Endothelial cell of umbilical vein (primary cell): Measurements from ENCODE around the gene OR4F6. TPM values are rescaled to one million over a fixed set of nuclear protein-coding genes. Genes with fewer than 3 reads are reported as not detected.

Source experiments
- BruUV-seq: library from RNA; stranded (reverse); fragments of 400-500 nt; replicated peaks from 2 replicates; lab custom pipeline; 2021; lab: Mats Ljungman, UMichigan
- CTCF ChIA-PET: fragments of 300-600, 350-600 bp; sonication (Branson Sonifier 250); formaldehyde crosslinking; loops from one replicate; lab custom pipeline; 2021; ENCODE audit warnings: antibody characterized with exemption, inconsistent platforms; lab: Charles Lee
- POLR2A ChIA-PET: fragments of 300-600, 350-600 bp; sonication (Branson Sonifier 250); formaldehyde crosslinking; loops from one replicate; lab custom pipeline; 2021; ENCODE audit warnings: antibody characterized with exemption, inconsistent platforms; lab: Charles Lee
- DNase-seq: peaks from one replicate; pipeline ENCODE4 v3.0.0-alpha.2; 2011; ENCODE audit warnings: low read depth, low spot score
- FAIRE-seq: peaks from 2 replicates; lab custom pipeline; 2011; peaks lifted over from hg19 to GRCh38; lab: Jason Lieb, UNC
- H2AFZ ChIP-seq: 2 replicates; pipeline ENCODE4 v1.6.0; 2012; ENCODE audit warnings: low read depth, low read length, control low read depth, inconsistent platforms
- H3K27ac ChIP-seq: 2 replicates; pipeline ENCODE4 v1.5.1; 2011; ENCODE audit warnings: low read depth, mild to moderate bottlenecking, control low read depth, low read length, moderate library complexity; ENCODE audit not compliant: insufficient read depth
- H3K27me3 ChIP-seq, 2 experiments: 2 replicates each; pipeline versions ENCODE4 v1.6.0 to v1.6.1; 2011; ENCODE audit warnings: low read length in 2 of 2, mixed read lengths in 1 of 2; ENCODE audit not compliant: control insufficient read depth in 2 of 2, insufficient read depth in 2 of 2
- H3K36me3 ChIP-seq, 2 experiments: 2 replicates in 1 of 2; 3 replicates in 1 of 2; pipeline ENCODE4 v1.5.1; 2011; ENCODE audit warnings: low read length in 2 of 2, mild to moderate bottlenecking in 1 of 2, moderate library complexity in 1 of 2; ENCODE audit not compliant: control insufficient read depth in 2 of 2, insufficient read depth in 2 of 2; ENCODE audit errors: extremely low read depth in 1 of 2
- H3K4me1 ChIP-seq: 3 replicates; pipeline ENCODE4 v1.5.1; 2011; ENCODE audit warnings: mild to moderate bottlenecking, low read length; ENCODE audit not compliant: control insufficient read depth, insufficient read depth; ENCODE audit errors: extremely low read depth
- H3K4me2 ChIP-seq: 2 replicates; pipeline ENCODE4 v1.6.1; 2011; ENCODE audit warnings: low read length, control low read depth, mixed read lengths; ENCODE audit not compliant: insufficient read depth
- H3K4me3 ChIP-seq, 3 experiments: fragments of 200-600 bp in 1 of 3; sonication (generic), shearing (Covaris generic) in 1 of 3; replicated peaks in 1 of 3; 2 replicates each; pipeline ENCODE4 v1.5.1; 2011 to 2016; ENCODE audit warnings: control low read depth in 3 of 3, low read length in 3 of 3, mild to moderate bottlenecking in 2 of 3, inconsistent platforms in 1 of 3, low read depth in 1 of 3, moderate library complexity in 1 of 3; ENCODE audit not compliant: insufficient read depth in 1 of 3
- H3K79me2 ChIP-seq: 2 replicates; pipeline ENCODE4 v1.6.0; 2012; ENCODE audit warnings: low read length, inconsistent platforms; ENCODE audit not compliant: control insufficient read depth, insufficient read depth
- H3K9ac ChIP-seq: replicated peaks from 2 replicates; pipeline ENCODE3; 2011; ENCODE audit warnings: low read length, control low read depth; ENCODE audit not compliant: insufficient read depth; ENCODE audit errors: extremely low read depth
- H3K9me1 ChIP-seq: replicated peaks from 3 replicates; pipeline ENCODE4 v1.6.0; 2011; ENCODE audit warnings: mild to moderate bottlenecking, low read length; ENCODE audit not compliant: control insufficient read depth, insufficient read depth; ENCODE audit errors: extremely low read depth
- H3K9me3 ChIP-seq: replicated peaks from 2 replicates; pipeline ENCODE4 v1.5.1; 2012; ENCODE audit warnings: low read length, inconsistent platforms; ENCODE audit not compliant: control insufficient read depth, insufficient read depth
- H4K20me1 ChIP-seq: replicated peaks from 2 replicates; pipeline ENCODE3; 2011; ENCODE audit warnings: mild to moderate bottlenecking, low read length; ENCODE audit not compliant: control insufficient read depth, insufficient read depth; ENCODE audit errors: extremely low read depth
- EZH2 ChIP-seq: IDR thresholded peaks from 2 replicates; pipeline ENCODE4 v1.6.1; 2012; ENCODE audit warnings: borderline replicate concordance, low read depth, mild to moderate bottlenecking, moderate library complexity, low read length, inconsistent platforms; ENCODE audit not compliant: severe bottlenecking
- FOS ChIP-seq: IDR thresholded peaks from 2 replicates; pipeline ENCODE4 v1.6.1; 2011; ENCODE audit warnings: mild to moderate bottlenecking, low read length, moderate library complexity, borderline replicate concordance; ENCODE audit not compliant: insufficient read depth
- GATA2 ChIP-seq: IDR thresholded peaks from 2 replicates; pipeline ENCODE4 v1.7.0; 2011; ENCODE audit warnings: low read depth, mild to moderate bottlenecking, moderate library complexity, mixed read lengths, low read length; ENCODE audit not compliant: insufficient read length, insufficient read depth
- JUN ChIP-seq: IDR thresholded peaks from 2 replicates; pipeline ENCODE4 v1.6.1; 2011; ENCODE audit warnings: borderline replicate concordance, low read depth; ENCODE audit not compliant: insufficient read length, insufficient read depth
- MYC ChIP-seq: IDR thresholded peaks from one replicate; pipeline ENCODE4 v1.6.1; 2011; ENCODE audit warnings: mild to moderate bottlenecking, low read depth, low read length
- POLR2A ChIP-seq: IDR thresholded peaks from 2 replicates; pipeline ENCODE4 v1.6.1; 2012; ENCODE audit warnings: low read depth, mild to moderate bottlenecking, control low read depth, low read length
- POLR2AphosphoS5 ChIP-seq: IDR thresholded peaks from 2 replicates; pipeline ENCODE4 v1.6.1; 2012; ENCODE audit warnings: low read depth, mild to moderate bottlenecking, control low read depth, low read length, moderate library complexity; ENCODE audit not compliant: insufficient read depth
- dilution Hi-C: fragments of 300-500 bp; cut with MboI; formaldehyde crosslinking; loops from one replicate; pipeline ENCODE4 v1.15.0; 2019; ENCODE audit warnings: low sequenced_read_pairs; ENCODE audit not compliant: extremely low pct_ligation_motif_present
- intact Hi-C: fragments of 100-400 bp; cut with micrococcal nuclease; formaldehyde crosslinking; loops from one replicate; pipeline ENCODE4 v1.10.0; 2022
- polyA plus RNA-seq, 4 experiments: library from polyadenylated mRNA; depleted of rRNA in 3 of 4; stranded (reverse) in 3 of 4; unstranded in 1 of 4; fragments of >200 nt; gene quantifications; 2 replicates each; pipeline versions ENCODE4 v1.2.1 to v1.2.3, GENCODE V29; 2011 to 2012; ENCODE audit warnings: missing spikeins in 1 of 4
- total RNA-seq: library from RNA; stranded (reverse); gene quantifications from 2 replicates; pipeline ENCODE4 v1.2.3, GENCODE V29; 2021
- TF ChIP-seq, protein P1 (sequence below), 2 donors: IDR thresholded peaks; 1 replicate in 1 of 2; 2 replicates in 1 of 2; pipeline ENCODE4 v1.5.1; 2011; ENCODE audit warnings: low read length in 2 of 2, mild to moderate bottlenecking in 2 of 2, moderate library complexity in 2 of 2, control low read depth in 1 of 2, inconsistent platforms in 1 of 2, low read depth in 1 of 2; ENCODE audit not compliant: insufficient read depth in 1 of 2; ENCODE audit errors: extremely low read depth in 1 of 2
- TF ChIP-seq, protein P2 (sequence below): IDR thresholded peaks from 2 replicates; pipeline ENCODE4 v1.6.1; 2011; ENCODE audit not compliant: insufficient read depth, insufficient read length

OR4F6 gene
- total and polyA plus RNA-seq, 2 donors (not counting 3 experiments of a cell fraction or from before 2014, with no cell fraction given), result not detected

DNA sequence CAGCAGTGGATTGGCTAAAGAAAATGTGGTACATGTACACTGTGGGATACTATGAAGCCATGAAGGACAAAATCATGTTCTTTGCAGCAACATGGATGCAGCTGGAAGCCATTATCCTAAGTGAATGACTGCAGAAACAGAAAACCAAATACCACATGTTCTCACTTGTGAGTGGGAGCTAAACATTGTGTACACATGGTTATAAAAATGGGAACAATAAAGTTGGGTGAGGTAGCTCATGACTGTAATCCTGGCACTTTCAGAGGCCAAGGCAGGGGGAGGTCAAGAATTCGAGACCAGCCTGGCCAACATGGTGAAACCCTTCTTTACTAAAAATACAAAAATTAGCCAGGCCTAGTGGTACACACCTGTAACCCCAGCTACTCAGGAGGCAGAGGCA, 3.6 kb upstream of the OR4F6 start:
- no peak overlapping the region for H2AFZ ChIP-seq
- no peak overlapping the region for H3K4me3 ChIP-seq
- H3K4me1 ChIP-seq, result no peaks in the 10 kb centered on the region
- no peaks in the 10 kb centered on the region for H3K9me1 ChIP-seq
- no peaks in the 10 kb centered on the region for H3K27me3 ChIP-seq
- H3K36me3 ChIP-seq, result no peaks in the 10 kb centered on the region
- DNase-seq (no peak), FAIRE-seq (no peak)
- no peaks in the 10 kb centered on the region for H3K9me3 ChIP-seq
- dilution Hi-C loops (no loop called here), intact Hi-C loops (no loop called here)
- no peak overlapping the region for H3K9ac ChIP-seq
- TF ChIP-seq, protein P1, sequence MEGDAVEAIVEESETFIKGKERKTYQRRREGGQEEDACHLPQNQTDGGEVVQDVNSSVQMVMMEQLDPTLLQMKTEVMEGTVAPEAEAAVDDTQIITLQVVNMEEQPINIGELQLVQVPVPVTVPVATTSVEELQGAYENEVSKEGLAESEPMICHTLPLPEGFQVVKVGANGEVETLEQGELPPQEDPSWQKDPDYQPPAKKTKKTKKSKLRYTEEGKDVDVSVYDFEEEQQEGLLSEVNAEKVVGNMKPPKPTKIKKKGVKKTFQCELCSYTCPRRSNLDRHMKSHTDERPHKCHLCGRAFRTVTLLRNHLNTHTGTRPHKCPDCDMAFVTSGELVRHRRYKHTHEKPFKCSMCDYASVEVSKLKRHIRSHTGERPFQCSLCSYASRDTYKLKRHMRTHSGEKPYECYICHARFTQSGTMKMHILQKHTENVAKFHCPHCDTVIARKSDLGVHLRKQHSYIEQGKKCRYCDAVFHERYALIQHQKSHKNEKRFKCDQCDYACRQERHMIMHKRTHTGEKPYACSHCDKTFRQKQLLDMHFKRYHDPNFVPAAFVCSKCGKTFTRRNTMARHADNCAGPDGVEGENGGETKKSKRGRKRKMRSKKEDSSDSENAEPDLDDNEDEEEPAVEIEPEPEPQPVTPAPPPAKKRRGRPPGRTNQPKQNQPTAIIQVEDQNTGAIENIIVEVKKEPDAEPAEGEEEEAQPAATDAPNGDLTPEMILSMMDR (IDR thresholded peaks at IDR 0.05; ENCODE audit: extremely low read depth in 1 of 2, insufficient read depth in 1 of 2, low read depth in 1 of 2, low read length in 2 of 2), result no peak
- TF ChIP-seq, protein P2, sequence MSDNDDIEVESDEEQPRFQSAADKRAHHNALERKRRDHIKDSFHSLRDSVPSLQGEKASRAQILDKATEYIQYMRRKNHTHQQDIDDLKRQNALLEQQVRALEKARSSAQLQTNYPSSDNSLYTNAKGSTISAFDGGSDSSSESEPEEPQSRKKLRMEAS, result no peak
- no peak for TF ChIP-seq POLR2A
- no peak for TF ChIP-seq MYC
- no peak for TF ChIP-seq JUN
- no peak for TF ChIP-seq POLR2AphosphoS5
- TF ChIP-seq FOS, result no peak
- TF ChIP-seq GATA2, result no peak
- TF ChIP-seq EZH2, result no peak
- ChIA-PET POLR2A (no interaction called here), CTCF (no interaction called here)
- no peaks in the 10 kb centered on the region for H4K20me1 ChIP-seq
- no peaks in the 10 kb centered on the region for H3K79me2 ChIP-seq
- no peak overlapping the region for H3K4me2 ChIP-seq
- no TSS peak for BruUV-seq
- no peak overlapping the region for H3K27ac ChIP-seq
